ENCODE measurements around the gene SEMA7A. TPM values are rescaled to one million over a fixed set of nuclear protein-coding genes. Genes with fewer than 3 reads are reported as not detected.
"Not testable (repeated sequence)": the region's sequence is repeated elsewhere in the genome, so short reads cannot be mapped to it uniquely, and the experiment has no call there.

The SEMA7A gene
- total RNA-seq, 4 donors from 2014 or later, result 0.20 to 5.6 (median 3.1) TPM

DNA sequence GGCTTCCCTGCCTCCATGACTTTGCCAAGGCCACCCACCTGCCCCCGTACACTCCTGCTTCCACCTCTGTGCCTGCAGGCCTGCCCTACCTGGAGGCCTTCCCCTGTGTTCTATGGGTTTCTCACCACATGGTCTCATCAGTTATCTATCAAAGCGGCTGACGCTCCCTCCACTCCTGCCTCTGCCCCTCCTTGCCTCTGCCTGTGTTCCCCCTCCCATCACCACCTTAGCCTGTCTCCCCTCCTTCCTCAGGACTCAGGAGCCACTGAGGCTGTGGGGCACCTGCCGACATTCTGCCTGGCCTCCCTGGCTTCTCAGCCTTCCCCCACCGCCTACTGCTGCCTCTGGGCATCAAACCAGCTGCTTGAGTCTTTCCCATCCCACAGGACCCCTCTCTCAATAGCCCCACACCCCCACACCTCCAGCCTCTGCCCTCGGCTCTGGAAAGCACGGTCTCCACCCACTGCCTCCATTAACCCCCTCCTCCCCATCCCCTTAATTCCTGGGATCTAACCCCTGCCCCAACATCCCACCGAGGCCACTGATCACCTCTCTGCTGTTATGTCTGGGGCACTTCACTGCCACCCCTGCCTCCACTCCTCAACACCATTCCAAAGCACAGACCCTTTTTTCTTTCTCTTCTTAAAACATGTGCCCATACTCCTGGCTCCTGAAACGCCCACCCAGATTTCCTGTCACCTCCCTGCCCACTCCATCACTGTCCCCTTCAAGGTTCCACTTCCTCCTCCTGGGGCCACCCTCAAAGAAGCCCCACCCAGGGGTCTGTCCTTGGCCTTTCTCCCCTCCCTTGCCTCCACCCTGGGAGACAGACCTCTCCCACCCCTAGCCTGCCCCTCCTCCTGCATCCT lies 41.9 kb downstream of the SEMA7A start:
- WGBS, 2 donors (ENCODE audit: low coverage in 1 of 2), result 77 to 78% methylated on average over 5 to 9 of the region's 9 CpGs
- H3K4me1 ChIP-seq, result no peaks in the 10 kb centered on the region
- H3K36me3 ChIP-seq, result no peaks in the 10 kb centered on the region
- intact Hi-C loops (cut with DNase I; ENCODE audit: low total_unique reads), result no loop called here
- H3K9me3 ChIP-seq, result no peaks in the 10 kb centered on the region
- no peak for DNase-seq
- H3K27me3 ChIP-seq, result no peaks in the 10 kb centered on the region
- in situ Hi-C loops (cut with MboI; ENCODE audit: low pct_ligation_motif_present in 1 of 4, low pct_unique_long_range_greater_than_20kb in 1 of 4, low sequenced_read_pairs in 3 of 4), result loop anchor here in 2 of 4 donors (25.0 kb wide), 1 partner anchor 370 kb away; no protein-coding TSS in a partner anchor
- TF ChIP-seq, protein P1, sequence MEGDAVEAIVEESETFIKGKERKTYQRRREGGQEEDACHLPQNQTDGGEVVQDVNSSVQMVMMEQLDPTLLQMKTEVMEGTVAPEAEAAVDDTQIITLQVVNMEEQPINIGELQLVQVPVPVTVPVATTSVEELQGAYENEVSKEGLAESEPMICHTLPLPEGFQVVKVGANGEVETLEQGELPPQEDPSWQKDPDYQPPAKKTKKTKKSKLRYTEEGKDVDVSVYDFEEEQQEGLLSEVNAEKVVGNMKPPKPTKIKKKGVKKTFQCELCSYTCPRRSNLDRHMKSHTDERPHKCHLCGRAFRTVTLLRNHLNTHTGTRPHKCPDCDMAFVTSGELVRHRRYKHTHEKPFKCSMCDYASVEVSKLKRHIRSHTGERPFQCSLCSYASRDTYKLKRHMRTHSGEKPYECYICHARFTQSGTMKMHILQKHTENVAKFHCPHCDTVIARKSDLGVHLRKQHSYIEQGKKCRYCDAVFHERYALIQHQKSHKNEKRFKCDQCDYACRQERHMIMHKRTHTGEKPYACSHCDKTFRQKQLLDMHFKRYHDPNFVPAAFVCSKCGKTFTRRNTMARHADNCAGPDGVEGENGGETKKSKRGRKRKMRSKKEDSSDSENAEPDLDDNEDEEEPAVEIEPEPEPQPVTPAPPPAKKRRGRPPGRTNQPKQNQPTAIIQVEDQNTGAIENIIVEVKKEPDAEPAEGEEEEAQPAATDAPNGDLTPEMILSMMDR (IDR thresholded peaks at IDR 0.05), result no peak
- TF ChIP-seq POLR2AphosphoS5 (IDR thresholded peaks at IDR 0.05) (no peak), EP300 (IDR thresholded peaks at IDR 0.05; ENCODE audit: low read depth) (no peak), POLR2A (IDR thresholded peaks at IDR 0.05) (no peak)
- H3K4me3 ChIP-seq, result no peak overlapping the region
- no peak overlapping the region for H3K27ac ChIP-seq

DNA sequence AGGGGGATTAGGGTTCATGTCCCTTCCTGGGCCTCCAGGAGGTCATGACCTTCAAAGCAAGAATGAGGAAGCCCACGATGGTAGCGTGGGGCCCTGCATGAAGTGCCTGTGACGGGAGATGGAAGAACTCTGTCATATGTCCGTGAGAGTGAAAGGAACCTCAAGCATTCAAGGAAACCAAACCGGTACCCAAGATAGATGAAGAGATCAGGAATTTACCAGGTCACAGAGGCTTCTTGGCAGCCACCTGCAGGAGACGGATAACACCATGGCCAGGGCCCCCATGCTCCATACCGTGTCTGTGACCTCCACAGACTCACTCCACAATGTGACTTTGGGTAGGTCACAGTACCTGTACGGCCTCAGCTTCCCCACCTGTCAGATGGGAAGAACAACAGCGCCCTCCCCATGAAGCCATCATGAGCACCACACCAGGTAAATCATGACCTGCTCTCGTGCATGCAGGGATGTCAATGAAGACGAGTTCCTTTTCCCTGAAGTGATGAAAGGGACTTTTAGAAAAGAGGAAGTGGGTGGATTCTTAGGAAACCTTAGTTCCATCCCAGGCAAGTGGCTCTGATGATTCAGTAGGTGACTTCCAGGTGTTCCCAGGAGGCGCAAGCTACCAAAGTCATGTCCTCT lies 43.0 kb downstream of the SEMA7A start:
- Histone ChIP-seq H3K36me3 (no peaks in the 10 kb centered on the region), H3K4me3 (no peak overlapping the region), H3K9me3 (no peaks in the 10 kb centered on the region), H3K4me1 (no peaks in the 10 kb centered on the region), H3K27ac (no peak overlapping the region), H3K27me3 (no peaks in the 10 kb centered on the region)
- 68 to 77% methylated on average over 4 to 11 of the region's 12 CpGs for WGBS, 2 donors (ENCODE audit: low coverage in 1 of 2)
- intact Hi-C loops (cut with DNase I; ENCODE audit: low total_unique reads) (no loop called here), in situ Hi-C loops (cut with MboI; ENCODE audit: low pct_ligation_motif_present in 1 of 4, low pct_unique_long_range_greater_than_20kb in 1 of 4, low sequenced_read_pairs in 3 of 4) (loop anchor here in 2 of 4 donors (25.0 kb wide), 1 partner anchor 372 kb away; no protein-coding TSS in a partner anchor)
- no peak for DNase-seq
- TF ChIP-seq, protein P1 (IDR thresholded peaks at IDR 0.05), result no peak
- TF ChIP-seq POLR2A (IDR thresholded peaks at IDR 0.05) (no peak), EP300 (IDR thresholded peaks at IDR 0.05; ENCODE audit: low read depth) (no peak), POLR2AphosphoS5 (IDR thresholded peaks at IDR 0.05) (no peak)

GRCh38 chr15:74390049-74390646 lies 43.6 kb downstream of the SEMA7A start:
- H3K4me1 ChIP-seq; H3K9me3 ChIP-seq; DNase-seq; H3K4me3 ChIP-seq; intact Hi-C loops (cut with DNase I; ENCODE audit: low total_unique reads); H3K27me3 ChIP-seq; H3K36me3 ChIP-seq: not testable (repeated sequence)
- in situ Hi-C loops (cut with MboI; ENCODE audit: low pct_ligation_motif_present in 1 of 4, low pct_unique_long_range_greater_than_20kb in 1 of 4, low sequenced_read_pairs in 3 of 4), result loop anchor here in 2 of 4 donors (25.0 kb wide), 1 partner anchor 372 kb away; no protein-coding TSS in a partner anchor
- 88 to 97% methylated on average over 5 to 11 of the region's 11 CpGs for WGBS, 2 donors (ENCODE audit: low coverage in 1 of 2)
- H3K27ac ChIP-seq, result peak overlapping the region in 1 of 4 donors; percentile 9

GRCh38 chr15:74389241-74390048 lies 44.3 kb downstream of the SEMA7A start:
- H3K9me3 ChIP-seq, result no peaks in the 10 kb centered on the region
- no peak for DNase-seq
- 76 to 86% methylated on average over 3 to 18 of the region's 20 CpGs for WGBS, 2 donors (ENCODE audit: low coverage in 1 of 2)
- H3K27ac ChIP-seq, result peak overlapping the region in 1 of 4 donors; percentile 9
- H3K4me1 ChIP-seq, result peaks cover 0 to 3% (median 0%) of the 10 kb centered on the region in 4 donors
- no peaks in the 10 kb centered on the region for H3K27me3 ChIP-seq
- no peak overlapping the region for H3K4me3 ChIP-seq
- TF ChIP-seq POLR2AphosphoS5 (IDR thresholded peaks at IDR 0.05) (no peak), POLR2A (IDR thresholded peaks at IDR 0.05) (no peak), EP300 (IDR thresholded peaks at IDR 0.05; ENCODE audit: low read depth) (no peak)
- TF ChIP-seq, protein P1 (IDR thresholded peaks at IDR 0.05), result no peak
- in situ Hi-C loops (cut with MboI; ENCODE audit: low pct_ligation_motif_present in 1 of 4, low pct_unique_long_range_greater_than_20kb in 1 of 4, low sequenced_read_pairs in 3 of 4) (loop anchor here in 2 of 4 donors (5.0 to 25.0 kb wide), 2 partner anchors 48 to 373 kb away; no protein-coding TSS in a partner anchor), intact Hi-C loops (cut with DNase I; ENCODE audit: low total_unique reads) (loop anchor here (5.0 to 10.0 kb wide), 2 partner anchors 48 to 235 kb away; no protein-coding TSS in a partner anchor)
- H3K36me3 ChIP-seq, result no peaks in the 10 kb centered on the region

All from transverse colon (tissue), 4 donors.